Vagina (tissue), 2 donors: ENCODE measurements around the gene AGFG1. TPM values are rescaled to one million over a fixed set of nuclear protein-coding genes. Genes with fewer than 3 reads are reported as not detected.

Experiments used
- DNase-seq, 2 donors: peaks; one replicate each; pipeline ENCODE4 v3.0.0-alpha.2; 2017; ENCODE audit errors: extremely low spot score in 2 of 2
- H3K27ac ChIP-seq: fragments of 200-600 bp; sonication (generic); one replicate; pipeline ENCODE4 v1.5.1; 2019
- H3K27me3 ChIP-seq: fragments of 200-600 bp; sonication (generic); one replicate; pipeline ENCODE4 v1.5.1; 2019
- H3K36me3 ChIP-seq, 2 donors: fragments of 200-600 bp; sonication (generic); one replicate each; pipeline ENCODE4 v1.5.1; 2017 to 2019
- H3K4me1 ChIP-seq: fragments of 200-600 bp; sonication (generic); one replicate; pipeline ENCODE4 v1.5.1; 2019
- H3K4me3 ChIP-seq, 2 donors: fragments of 200-600 bp; sonication (generic); 1 replicate in 1 of 2; 2 replicates in 1 of 2; pipeline ENCODE4 v1.5.1; 2016 to 2019
- H3K9me3 ChIP-seq: fragments of 200-600 bp; sonication (generic); one replicate; pipeline ENCODE4 v1.5.1; 2019
- POLR2A ChIP-seq, 2 donors: fragments of 450-650 bp; IDR thresholded peaks; one replicate each; pipeline ENCODE4 v1.6.1; 2017; ENCODE audit warnings: antibody characterized with exemption in 2 of 2, mild to moderate bottlenecking in 2 of 2, moderate library complexity in 2 of 2
- POLR2AphosphoS5 ChIP-seq, 2 donors: sonication (generic); formaldehyde crosslinking; IDR thresholded peaks; one replicate each; pipeline ENCODE4 v1.9.0; 2017; ENCODE audit warnings: antibody characterized with exemption in 2 of 2, mild to moderate bottlenecking in 2 of 2, low read depth in 1 of 2; ENCODE audit not compliant: insufficient read depth in 1 of 2
- intact Hi-C: fragments of 100-400 bp; cut with DNase I; formaldehyde crosslinking; loops from one replicate; pipeline ENCODE4 v1.15.1; 2023
- total RNA-seq: library from RNA; depleted of rRNA; stranded (reverse); fragments of >200 nt; gene quantifications from one replicate; pipeline ENCODE4 v1.2.3, GENCODE V29; 2016
- TF ChIP-seq, protein P1 (sequence below), 3 experiments: fragments of 450-650 bp in 2 of 3; fragments of 200-600 bp in 1 of 3; sonication (generic) in 1 of 3; IDR thresholded peaks; one replicate each; pipeline ENCODE4 v1.5.1; 2017 to 2019; ENCODE audit warnings: antibody characterized with exemption in 3 of 3, mild to moderate bottlenecking in 2 of 3, moderate library complexity in 2 of 3

Gene AGFG1
- total RNA-seq, 1 donor from 2014 or later, result 53.3 TPM

- TF ChIP-seq, protein P1, sequence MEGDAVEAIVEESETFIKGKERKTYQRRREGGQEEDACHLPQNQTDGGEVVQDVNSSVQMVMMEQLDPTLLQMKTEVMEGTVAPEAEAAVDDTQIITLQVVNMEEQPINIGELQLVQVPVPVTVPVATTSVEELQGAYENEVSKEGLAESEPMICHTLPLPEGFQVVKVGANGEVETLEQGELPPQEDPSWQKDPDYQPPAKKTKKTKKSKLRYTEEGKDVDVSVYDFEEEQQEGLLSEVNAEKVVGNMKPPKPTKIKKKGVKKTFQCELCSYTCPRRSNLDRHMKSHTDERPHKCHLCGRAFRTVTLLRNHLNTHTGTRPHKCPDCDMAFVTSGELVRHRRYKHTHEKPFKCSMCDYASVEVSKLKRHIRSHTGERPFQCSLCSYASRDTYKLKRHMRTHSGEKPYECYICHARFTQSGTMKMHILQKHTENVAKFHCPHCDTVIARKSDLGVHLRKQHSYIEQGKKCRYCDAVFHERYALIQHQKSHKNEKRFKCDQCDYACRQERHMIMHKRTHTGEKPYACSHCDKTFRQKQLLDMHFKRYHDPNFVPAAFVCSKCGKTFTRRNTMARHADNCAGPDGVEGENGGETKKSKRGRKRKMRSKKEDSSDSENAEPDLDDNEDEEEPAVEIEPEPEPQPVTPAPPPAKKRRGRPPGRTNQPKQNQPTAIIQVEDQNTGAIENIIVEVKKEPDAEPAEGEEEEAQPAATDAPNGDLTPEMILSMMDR (IDR thresholded peaks at IDR 0.05), result no peak
- no peak for TF ChIP-seq POLR2AphosphoS5 (IDR thresholded peaks at IDR 0.05; ENCODE audit: insufficient read depth in 1 of 2, low read depth in 1 of 2)
- TF ChIP-seq POLR2A (IDR thresholded peaks at IDR 0.05), result no peak
- no peak for DNase-seq
- intact Hi-C loops, result no loop called here
- H3K4me1 ChIP-seq, result peaks cover 22% of the 10 kb centered on the region
- H3K27ac ChIP-seq, result no peak overlapping the region
- no peaks in the 10 kb centered on the region for H3K9me3 ChIP-seq
- no peak overlapping the region for H3K4me3 ChIP-seq
- H3K36me3 ChIP-seq, result no peaks in the 10 kb centered on the region
- no peaks in the 10 kb centered on the region for H3K27me3 ChIP-seq
These were observed 7.6 kb upstream of the AGFG1 start for GRCh38 chr2:227464361-227464760.

GRCh38 chr2:227464851-227465250, 7.1 kb upstream of the AGFG1 start:
- intact Hi-C loops, result no loop called here
- Histone ChIP-seq H3K27ac (no peak overlapping the region), H3K36me3 (no peaks in the 10 kb centered on the region), H3K4me1 (peaks cover 22% of the 10 kb centered on the region), H3K9me3 (no peaks in the 10 kb centered on the region), H3K27me3 (no peaks in the 10 kb centered on the region), H3K4me3 (no peak overlapping the region)
- TF ChIP-seq POLR2A (IDR thresholded peaks at IDR 0.05), result no peak
- TF ChIP-seq, protein P1 (IDR thresholded peaks at IDR 0.05), result no peak
- TF ChIP-seq POLR2AphosphoS5 (IDR thresholded peaks at IDR 0.05; ENCODE audit: insufficient read depth in 1 of 2, low read depth in 1 of 2), result no peak
- no peak for DNase-seq

DNA sequence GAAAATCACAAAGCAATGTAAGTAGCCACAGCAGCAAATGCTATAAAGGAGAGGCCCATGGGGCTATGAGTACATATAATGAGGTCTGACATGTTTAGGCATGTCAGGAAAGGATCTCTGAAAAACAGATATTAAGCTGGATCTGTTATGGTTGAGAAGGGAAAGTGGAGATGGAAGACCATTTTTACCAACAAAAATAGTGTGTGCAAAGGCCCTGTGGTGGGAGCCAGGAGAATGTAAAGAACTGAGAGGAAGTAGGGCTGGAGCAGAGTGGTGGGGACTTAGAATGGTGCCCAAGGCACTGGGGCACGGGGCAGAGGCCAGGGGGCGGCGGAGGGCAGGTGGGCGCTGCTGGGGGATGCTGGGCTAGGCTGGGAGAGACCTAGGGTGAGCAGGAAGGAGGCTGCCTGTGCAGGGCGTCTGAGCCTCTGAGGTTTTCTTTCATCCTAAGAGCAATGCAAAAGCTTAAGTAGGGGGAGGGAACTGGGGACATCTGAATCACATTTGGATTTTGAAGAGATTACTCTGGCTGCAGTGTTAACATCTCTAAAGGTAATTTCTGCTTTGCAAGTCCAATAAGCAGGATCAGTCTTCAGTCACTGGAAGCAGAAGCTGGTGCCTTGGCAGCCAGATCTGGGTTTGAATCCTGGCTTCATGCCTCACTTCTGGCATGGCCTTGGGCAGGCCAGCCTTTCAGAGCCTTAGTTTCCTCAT, 4.9 kb upstream of the AGFG1 start:
- H3K27ac ChIP-seq, result peak overlapping the region; percentile 23
- peaks cover 19% of the 10 kb centered on the region for H3K4me1 ChIP-seq
- H3K36me3 ChIP-seq, result no peaks in the 10 kb centered on the region
- no peaks in the 10 kb centered on the region for H3K27me3 ChIP-seq
- intact Hi-C loops, result no loop called here
- no peak overlapping the region for H3K4me3 ChIP-seq
- TF ChIP-seq POLR2A (IDR thresholded peaks at IDR 0.05) (no peak), POLR2AphosphoS5 (IDR thresholded peaks at IDR 0.05; ENCODE audit: insufficient read depth in 1 of 2, low read depth in 1 of 2) (no peak)
- TF ChIP-seq, protein P1 (IDR thresholded peaks at IDR 0.05), result no peak
- H3K9me3 ChIP-seq, result no peaks in the 10 kb centered on the region
- DNase-seq, result no peak

DNA sequence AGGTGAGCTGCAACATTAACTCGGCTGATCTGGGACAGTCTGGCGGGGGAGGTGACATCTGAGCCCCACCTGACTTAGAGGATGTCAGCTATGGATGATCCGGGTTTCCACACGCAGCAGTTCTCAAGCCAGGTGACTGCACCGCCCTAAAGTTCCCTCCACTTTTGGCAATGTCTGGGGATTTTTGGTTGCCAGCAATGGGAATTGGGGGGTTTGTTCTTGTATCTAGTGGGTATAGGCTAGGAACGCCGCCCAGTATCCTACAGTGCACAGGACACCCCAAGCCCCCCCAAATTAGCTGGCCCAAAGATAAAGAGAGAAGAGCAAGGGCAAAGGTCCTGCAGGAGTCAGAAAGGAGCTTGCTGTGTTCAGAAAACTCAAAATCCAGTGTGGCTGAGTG, 544 bp upstream of the AGFG1 start:
- intact Hi-C loops, result no loop called here
- TF ChIP-seq, protein P1 (IDR thresholded peaks at IDR 0.05), result no peak
- no peak for TF ChIP-seq POLR2A (IDR thresholded peaks at IDR 0.05)
- DNase-seq, result no peak
- Histone ChIP-seq H3K27me3 (no peaks in the 10 kb centered on the region), H3K4me1 (peaks cover 44% of the 10 kb centered on the region), H3K36me3 (no peaks in the 10 kb centered on the region), H3K4me3 (no peak overlapping the region), H3K27ac (no peak overlapping the region), H3K9me3 (no peaks in the 10 kb centered on the region)

DNA sequence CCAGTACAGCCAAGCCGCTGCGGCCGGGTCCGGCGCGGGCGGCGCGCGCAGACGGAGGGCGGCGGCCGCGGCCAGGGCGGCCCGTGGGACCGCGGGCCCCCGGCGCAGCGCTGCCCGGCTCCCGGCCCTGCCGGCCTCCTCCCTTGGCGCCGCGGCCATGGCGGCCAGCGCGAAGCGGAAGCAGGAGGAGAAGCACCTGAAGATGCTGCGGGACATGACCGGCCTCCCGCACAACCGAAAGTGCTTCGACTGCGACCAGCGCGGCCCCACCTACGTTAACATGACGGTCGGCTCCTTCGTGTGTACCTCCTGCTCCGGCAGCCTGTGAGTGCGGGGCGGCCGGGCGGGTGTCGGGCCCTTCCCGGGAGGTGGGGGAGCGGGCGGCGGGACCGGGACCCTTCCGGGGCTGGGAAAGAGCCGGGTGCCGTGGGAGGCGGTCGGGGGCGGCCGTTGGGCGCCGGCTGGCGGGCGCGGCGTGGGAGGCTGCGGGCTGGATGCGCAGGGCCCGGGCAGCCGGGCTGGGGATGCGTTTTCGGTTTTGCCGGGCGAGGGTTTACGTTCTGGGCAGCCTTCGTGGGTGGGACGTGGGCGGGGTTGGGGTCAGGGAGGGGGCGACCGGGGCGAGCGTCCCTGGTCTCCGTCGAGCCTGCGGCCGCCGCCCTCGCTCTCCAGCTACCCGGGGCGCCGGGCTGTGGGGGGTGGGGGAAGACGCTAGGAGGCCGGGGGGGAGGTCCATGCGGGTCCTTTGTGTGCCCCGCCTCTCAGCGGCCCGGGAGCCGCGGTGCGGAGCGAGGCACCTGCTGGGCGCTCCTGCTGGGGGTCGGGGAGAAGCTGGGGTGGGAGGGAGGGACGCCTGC, 537 bp downstream of the AGFG1 start:
- no peak for TF ChIP-seq POLR2A (IDR thresholded peaks at IDR 0.05)
- TF ChIP-seq POLR2AphosphoS5 (IDR thresholded peaks at IDR 0.05; ENCODE audit: insufficient read depth in 1 of 2, low read depth in 1 of 2), result no peak
- TF ChIP-seq, protein P1 (IDR thresholded peaks at IDR 0.05), result no peak
- Histone ChIP-seq H3K36me3 (no peaks in the 10 kb centered on the region), H3K4me3 (peak overlapping the region; percentile 81 to 100), H3K4me1 (peaks cover 44% of the 10 kb centered on the region), H3K9me3 (no peaks in the 10 kb centered on the region), H3K27ac (peak overlapping the region; percentile 86), H3K27me3 (no peaks in the 10 kb centered on the region)
- DNase-seq, result no peak
- intact Hi-C loops, result no loop called here
